ENCODE measurements around the gene JUN.

DNA sequence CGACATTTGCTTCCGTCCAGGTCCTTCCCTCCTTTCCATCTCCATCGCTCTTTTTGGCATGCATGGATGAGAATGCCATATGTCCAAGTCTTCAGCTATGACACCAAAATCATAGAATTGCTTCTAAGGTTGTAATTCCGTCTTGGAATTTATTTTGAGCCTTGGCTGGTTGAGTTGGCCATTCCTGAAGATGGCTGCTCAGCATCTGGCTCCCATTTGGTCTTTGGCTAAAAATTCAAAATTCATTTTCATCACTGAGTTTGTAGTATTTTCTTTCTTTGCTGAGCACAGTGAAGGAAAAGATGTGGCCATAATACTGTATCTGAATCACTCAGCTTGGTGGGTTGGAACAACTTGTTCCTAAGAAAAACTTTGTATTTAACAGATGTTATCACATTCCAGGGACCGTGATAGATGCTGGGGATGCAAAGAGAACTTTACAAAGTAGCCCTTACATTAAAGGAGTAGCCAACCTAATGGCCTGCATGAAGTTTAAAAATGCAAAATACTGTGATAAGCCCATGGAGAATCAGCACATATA lies 15.6 kb downstream of the JUN start:
- TF ChIP-seq, protein P1, sequence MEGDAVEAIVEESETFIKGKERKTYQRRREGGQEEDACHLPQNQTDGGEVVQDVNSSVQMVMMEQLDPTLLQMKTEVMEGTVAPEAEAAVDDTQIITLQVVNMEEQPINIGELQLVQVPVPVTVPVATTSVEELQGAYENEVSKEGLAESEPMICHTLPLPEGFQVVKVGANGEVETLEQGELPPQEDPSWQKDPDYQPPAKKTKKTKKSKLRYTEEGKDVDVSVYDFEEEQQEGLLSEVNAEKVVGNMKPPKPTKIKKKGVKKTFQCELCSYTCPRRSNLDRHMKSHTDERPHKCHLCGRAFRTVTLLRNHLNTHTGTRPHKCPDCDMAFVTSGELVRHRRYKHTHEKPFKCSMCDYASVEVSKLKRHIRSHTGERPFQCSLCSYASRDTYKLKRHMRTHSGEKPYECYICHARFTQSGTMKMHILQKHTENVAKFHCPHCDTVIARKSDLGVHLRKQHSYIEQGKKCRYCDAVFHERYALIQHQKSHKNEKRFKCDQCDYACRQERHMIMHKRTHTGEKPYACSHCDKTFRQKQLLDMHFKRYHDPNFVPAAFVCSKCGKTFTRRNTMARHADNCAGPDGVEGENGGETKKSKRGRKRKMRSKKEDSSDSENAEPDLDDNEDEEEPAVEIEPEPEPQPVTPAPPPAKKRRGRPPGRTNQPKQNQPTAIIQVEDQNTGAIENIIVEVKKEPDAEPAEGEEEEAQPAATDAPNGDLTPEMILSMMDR (IDR thresholded peaks at IDR 0.05; ENCODE audit: poor library complexity, severe bottlenecking), result no peak
- TF ChIP-seq POLR2AphosphoS5 (IDR thresholded peaks at IDR 0.05) (no peak), EZH2 (IDR thresholded peaks at IDR 0.05; ENCODE audit: borderline replicate concordance, insufficient read depth, low read length, poor library complexity, severe bottlenecking) (no peak)
- TF ChIP-seq, protein P2, sequence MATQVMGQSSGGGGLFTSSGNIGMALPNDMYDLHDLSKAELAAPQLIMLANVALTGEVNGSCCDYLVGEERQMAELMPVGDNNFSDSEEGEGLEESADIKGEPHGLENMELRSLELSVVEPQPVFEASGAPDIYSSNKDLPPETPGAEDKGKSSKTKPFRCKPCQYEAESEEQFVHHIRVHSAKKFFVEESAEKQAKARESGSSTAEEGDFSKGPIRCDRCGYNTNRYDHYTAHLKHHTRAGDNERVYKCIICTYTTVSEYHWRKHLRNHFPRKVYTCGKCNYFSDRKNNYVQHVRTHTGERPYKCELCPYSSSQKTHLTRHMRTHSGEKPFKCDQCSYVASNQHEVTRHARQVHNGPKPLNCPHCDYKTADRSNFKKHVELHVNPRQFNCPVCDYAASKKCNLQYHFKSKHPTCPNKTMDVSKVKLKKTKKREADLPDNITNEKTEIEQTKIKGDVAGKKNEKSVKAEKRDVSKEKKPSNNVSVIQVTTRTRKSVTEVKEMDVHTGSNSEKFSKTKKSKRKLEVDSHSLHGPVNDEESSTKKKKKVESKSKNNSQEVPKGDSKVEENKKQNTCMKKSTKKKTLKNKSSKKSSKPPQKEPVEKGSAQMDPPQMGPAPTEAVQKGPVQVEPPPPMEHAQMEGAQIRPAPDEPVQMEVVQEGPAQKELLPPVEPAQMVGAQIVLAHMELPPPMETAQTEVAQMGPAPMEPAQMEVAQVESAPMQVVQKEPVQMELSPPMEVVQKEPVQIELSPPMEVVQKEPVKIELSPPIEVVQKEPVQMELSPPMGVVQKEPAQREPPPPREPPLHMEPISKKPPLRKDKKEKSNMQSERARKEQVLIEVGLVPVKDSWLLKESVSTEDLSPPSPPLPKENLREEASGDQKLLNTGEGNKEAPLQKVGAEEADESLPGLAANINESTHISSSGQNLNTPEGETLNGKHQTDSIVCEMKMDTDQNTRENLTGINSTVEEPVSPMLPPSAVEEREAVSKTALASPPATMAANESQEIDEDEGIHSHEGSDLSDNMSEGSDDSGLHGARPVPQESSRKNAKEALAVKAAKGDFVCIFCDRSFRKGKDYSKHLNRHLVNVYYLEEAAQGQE (IDR thresholded peaks at IDR 0.05; ENCODE audit: borderline replicate concordance), result no peak

Measured in neural cell (in vitro differentiated cells).